Suppressor macrophage treated with lipopolysaccharide for 1 hour (primary cell): Measurements from ENCODE around the gene AQP3.
"Not testable (repeated sequence)": the region's sequence is repeated elsewhere in the genome, so short reads cannot be mapped to it uniquely, and the experiment has no call there.

Experiments
- DNase-seq, 3 donors: peaks; one replicate each; pipeline ENCODE4 v3.0.0-alpha.2; 2020 to 2022

Gene AQP3

DNA sequence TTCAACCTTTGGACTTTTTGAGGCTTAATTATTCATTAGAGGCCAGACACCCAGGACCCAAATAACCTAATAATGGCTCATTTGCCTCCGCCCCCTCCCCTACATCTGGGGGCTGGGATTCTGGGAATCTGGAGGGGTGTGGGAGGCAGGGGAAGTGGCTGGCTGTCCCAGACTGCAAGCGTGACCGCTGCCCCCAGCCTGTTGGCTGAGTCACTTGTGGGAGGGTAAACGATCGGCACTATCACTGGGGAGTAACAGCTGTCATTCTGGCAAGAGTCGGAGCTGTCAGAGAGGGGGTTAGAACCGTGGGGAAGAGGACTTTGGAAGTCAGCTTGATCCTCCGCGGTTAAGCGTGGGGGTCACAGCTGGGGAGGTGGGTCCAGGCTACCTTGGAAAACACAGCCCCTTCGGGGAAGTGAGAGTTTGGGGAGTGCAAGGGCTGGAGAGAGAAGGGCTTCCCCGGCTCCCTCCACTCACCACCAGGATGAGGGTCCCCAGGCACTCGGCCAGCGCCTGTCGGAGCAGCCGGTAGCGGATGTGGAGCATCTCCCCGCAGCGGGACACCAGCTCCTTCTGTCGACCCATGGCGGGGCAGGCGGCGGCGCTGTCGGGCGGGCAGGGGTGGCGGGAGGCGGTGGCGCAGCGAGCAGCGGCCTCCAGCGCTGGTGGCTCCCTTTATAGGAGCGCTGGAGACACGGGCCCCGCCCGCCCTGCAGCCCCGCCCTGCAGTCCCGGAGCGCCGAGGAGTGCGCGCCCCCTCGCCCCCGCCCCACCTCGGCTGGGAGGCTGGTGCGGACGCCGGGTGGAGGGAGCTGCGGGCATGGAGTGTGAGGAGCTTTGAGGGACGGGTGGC lies at the start of gene AQP3:
Gene AQP3, minus strand, starts transcription at position 648 of the 853 bp plus-strand sequence. Its CDS starts 63 bp downstream, at position 585.
- peak; percentile 85 to 89 (median 89) for DNase-seq

DNA sequence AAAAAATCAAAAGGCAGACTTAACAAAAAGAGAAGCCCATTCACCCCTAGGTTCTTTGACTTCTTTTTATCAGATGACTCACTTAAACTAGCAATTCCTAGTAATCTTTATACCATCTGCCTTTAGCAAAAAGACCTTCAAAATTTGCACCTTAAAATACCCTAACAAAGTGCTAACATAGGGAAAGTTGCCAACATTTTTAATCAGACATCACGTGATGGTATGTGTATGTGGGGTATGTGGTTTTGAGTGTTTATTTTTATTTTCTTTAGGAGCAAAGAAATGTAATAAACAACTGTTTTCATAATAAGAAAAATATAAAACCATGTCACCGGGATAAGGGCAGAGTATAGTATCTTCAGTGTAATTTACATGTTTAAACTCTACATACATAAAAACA lies 46.4 kb upstream of the AQP3 start:
- not testable (repeated sequence) for DNase-seq

DNA sequence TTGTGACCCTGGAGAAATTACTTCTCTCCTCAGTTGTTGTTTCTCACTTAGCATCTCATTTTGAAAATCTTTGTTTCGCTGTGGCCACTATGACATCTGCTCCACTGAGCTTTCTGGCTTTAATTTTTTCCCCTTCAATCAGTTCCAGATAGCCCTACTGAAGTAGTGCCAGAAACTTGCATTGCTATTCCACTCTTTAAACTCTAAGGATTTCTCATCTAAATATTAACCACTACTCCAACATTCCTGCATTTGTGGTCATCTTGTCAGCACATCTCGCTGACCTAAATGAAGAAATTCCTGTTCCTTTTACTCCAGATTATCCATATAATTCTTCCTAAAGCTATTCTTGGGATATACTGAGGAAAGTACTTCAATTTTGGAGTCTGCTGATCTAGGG lies 41.7 kb upstream of the AQP3 start:
- DNase-seq, result no peak

DNA sequence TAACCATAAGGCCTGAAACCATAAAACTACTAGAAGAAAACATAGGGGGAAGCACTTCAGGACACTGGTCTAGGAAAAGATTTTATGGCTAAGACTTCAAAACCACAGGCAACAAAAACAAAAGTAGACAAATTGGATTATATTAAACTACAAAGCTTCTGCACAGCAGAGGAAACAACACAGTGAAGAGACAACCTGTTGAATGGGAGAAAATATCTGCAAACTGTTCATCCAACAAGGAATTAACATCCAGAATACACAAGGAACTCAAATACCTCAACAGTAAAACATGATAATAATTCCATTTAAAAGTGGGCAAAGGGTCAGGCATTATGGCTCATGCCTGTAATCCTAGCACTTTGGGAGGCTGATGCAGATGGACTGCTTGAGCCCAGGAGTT lies 37.9 kb upstream of the AQP3 start:
- DNase-seq, result not testable (repeated sequence)

DNA sequence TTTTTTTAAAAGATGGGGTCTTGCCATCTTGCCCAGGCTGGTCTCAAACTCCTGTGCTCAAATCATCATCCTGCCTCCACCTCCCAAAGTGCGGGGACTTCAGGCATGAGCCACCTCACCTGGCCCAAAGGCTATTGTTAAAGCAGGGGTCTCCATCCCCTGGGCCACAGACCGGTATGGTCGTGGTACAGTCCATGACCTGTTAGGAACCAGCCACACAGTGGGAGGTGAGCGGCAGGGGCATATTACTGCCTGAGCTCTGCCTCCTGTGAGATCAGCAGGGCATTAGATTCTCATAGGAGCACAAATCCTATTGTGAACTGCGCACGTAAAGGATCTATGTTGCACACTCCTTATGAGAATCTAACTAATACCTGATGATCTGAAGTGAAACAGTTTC lies 33.6 kb upstream of the AQP3 start:
- no peak for DNase-seq

DNA sequence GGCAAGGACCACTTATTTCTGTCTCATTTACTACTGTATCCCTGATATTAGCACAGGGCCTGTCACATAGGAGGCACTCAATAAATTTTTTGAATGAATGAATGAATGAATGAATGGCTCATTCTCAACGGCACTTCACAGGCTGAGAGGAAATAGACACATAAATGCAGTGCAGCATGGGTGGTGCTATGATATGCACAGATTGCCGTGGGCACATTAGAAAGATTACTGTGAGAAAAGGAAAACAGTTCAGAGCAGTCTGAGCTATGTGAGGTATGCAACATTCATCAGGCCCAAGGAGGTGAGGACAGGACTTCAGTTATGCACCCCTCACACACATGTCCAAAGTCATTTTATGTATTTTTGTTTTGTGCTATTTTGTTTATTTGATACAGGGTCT lies 32.7 kb upstream of the AQP3 start:
- no peak for DNase-seq

DNA sequence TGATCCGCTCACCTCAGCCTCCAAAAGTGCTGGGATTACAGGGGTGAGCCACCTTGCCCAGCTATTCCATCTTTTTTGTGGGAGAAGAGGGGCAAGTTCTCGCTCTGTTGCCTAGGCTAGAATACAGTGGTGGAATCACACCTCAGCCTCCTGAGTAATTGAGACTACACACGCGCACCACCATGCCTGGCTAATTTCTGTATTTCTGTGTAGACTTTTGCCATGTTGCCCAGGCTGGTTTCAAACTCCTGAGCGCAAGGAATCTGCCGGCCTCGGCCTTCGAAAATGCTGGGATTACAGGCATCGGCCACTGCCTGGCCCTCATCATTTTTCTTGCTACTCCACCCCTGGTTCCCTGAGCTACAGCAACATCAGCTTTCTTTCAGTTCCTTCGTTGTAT lies 29.1 kb upstream of the AQP3 start:
- no peak for DNase-seq

DNA sequence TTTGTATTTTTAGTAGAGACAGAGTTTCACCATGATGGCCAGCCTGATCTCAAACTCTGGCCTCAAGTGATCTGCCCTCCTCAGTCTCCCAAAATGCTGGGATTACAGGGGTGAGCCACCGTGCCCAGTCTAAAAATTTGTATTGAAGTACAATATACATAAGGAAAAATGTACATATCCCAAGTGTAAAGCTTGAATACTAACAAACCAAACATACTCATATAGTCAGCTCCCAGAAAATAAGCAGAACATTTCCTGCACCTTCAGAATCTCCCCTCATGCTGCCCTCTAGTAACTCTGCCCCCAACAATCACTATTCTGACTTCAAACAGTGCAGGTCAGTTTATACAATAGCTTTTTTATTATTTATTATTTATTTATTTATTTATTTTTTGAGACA lies 28.0 kb upstream of the AQP3 start:
- DNase-seq, result no peak

DNA sequence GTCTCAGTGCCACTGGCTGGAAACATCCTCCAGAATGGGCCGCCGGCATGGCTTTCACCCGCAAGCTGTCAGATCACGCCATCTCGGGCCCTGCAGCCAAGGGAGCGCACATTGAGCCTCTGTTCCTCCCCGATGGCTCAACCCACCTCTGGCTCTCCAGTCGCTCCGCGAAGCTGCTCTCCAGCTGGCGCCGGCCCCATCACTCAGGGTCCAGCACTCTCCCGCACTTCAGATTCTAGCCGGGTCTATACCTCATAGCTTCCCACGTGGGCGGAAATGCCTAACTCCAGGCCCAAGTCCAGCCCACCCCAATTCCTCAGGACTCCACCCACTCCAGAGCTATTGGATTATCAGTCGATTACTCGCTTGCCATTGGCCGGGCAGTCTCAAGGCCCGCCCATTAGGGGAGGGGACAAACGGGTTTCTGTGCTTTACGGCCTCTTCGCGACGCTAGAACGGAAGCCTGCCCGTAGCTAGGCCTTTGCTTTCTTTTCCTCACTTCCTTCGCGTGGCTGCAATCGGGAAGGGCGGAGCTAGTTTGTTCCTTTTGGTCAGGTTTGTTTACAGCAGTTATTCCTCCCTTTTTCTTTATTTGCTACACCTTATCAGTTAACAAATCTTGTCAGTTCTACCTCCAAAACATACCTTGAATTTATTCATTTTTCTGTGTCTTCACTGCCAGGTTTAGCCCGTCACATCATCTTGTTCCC lies 26.4 kb upstream of the AQP3 start, which contains the start of gene NOL6:
Gene NOL6, minus strand, starts transcription at position 282 of the 710 bp plus-strand sequence. Its CDS starts 82 bp downstream, at position 200.
- peak; percentile 99 to 100 (median 99) for DNase-seq

DNA sequence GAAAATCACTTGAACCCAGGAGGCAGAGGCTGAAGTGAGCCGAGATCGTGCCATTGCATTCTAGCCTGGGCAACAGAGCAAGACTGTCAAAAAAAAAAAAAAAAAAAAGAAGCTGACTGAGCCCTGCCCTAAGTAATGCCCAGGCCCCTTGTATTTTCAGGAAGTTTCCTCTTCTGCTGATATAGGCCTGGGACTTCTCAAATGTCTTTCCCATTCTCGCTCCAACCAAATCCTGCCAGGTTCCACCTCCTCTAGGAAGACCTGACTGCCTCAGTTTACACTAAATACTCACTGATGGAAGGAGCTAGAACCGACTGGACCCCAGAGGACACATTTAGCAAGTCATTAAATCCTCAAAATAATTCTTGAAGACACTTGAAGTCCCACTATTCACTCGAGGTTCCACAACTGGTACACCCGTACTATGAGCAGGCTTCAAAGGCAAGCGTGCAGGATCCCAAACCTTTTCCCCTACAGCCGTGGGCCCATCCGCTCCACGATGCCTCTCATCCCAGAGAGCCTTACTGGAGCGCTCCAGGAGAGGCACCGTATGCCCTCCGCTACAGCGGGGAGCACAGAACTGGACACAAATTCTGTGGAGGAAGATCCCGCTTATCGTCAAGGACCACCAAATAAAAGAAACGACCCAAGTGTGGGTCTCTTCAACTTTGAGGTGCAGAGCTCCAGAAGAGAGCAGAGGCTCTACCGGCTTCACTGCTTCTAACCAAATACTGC lies 25.7 kb upstream of the AQP3 start:
- DNase-seq, result peak; percentile 36 to 44 (median 39)

DNA sequence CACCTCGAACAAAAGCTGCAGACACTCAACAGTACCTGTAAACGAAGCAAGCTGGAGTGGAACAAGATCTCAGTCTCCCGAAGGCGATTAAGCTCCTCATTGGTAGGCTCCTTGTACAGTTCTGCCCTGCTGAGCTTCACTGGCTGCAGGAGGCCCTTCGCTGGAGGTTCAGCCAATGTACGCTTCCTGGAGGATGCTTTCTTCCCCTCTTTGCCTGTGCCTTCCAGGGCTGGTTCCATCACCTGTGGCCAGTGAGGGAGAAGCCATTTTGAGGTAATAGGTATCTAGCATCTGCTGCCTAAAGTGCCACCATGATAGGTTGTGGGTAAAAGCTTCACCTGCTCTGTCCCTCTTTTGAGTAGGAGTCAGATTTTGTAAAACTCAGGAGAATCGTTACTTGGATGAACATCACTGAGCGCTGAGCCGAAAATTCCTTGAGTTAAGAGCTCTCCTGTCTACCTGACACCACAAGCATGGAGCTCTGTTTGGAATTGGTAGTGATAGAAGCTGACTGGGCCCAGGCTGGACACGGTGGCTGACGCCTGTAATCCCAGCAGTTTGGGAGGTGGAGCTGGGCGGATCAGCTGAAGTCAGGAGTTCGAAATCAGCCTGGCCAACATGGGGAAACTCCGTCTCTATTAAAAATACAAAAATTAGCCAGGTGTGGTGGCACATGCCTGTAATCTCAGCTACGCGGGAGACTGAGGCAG lies 24.9 kb upstream of the AQP3 start:
- no peak for DNase-seq

DNA sequence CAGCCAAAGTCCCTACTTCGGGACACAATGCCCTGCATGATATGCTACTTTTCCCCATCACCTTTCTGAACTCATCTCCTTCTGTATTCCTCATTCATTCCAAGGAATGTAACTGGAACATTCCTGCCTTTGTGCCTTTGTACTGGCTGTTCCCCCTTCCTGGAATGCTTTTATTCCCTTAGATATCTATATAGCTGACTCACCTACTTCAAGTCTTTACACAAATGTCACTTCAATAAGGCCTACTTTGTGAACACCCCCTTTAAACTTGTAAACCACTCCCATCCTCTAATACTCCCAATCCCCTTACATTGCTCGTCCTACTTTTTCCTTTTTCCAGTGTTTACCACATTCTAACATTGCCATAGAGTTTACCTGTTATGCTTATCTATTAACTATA lies 24.0 kb upstream of the AQP3 start:
- no peak for DNase-seq

DNA sequence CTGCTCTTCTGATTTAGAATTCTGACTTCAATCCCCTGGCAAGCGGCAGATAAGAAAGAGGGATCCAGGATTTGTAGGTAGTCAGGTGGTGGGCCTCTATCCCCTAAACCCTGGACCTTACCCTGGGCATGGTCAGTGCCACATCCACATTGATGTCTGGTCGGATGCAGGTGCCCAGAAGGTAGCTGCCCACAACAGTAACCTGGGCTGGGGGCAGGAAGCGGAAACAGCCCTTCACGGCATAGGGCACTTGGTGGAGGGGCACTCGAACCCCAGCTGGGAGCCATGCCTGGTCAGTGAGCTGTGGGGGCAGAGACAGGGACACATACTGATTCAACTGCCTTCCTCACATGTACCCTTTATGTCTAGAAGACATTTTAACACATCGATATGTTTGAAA lies 22.5 kb upstream of the AQP3 start:
- DNase-seq, result no peak

DNA sequence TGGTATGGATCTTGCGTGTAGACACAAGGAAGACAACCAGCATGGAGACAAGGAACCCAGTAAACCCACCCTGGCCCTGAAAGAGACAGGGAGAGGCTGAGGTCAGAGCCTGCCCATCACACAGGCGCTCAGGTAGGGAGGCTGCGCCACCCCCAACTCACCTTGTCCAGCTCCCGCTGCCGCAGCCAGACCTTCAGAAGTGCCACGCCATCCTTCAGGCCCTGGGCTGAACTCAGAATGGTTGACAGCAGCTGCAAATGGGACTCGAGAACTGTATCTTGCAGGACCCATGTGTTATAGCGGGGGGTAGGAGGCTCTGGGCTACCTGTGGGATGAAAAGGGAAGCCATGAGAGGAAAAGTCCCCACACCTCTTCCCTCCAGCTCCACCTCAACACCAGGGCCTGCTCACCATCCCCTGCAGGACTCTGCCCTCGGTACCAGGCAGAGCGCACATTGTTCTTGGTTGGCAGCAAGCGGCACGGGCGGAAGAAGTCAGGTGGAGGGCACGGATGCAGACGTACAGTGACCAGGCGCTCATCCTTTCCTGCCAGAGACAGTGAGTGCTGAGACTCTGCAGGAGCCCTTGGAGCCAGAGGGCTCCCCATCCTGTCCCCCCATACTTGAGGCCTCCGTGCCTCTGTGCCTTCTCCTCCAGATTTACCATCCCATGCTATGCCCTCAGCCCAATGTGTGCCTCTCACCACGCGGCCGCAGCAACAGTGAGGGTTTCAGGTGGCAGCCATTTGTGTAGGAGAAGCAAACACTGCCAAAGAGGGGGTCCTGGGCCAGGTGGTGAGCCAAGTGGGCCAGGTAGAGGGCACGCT lies 21.6 kb upstream of the AQP3 start:
- no peak for DNase-seq

DNA sequence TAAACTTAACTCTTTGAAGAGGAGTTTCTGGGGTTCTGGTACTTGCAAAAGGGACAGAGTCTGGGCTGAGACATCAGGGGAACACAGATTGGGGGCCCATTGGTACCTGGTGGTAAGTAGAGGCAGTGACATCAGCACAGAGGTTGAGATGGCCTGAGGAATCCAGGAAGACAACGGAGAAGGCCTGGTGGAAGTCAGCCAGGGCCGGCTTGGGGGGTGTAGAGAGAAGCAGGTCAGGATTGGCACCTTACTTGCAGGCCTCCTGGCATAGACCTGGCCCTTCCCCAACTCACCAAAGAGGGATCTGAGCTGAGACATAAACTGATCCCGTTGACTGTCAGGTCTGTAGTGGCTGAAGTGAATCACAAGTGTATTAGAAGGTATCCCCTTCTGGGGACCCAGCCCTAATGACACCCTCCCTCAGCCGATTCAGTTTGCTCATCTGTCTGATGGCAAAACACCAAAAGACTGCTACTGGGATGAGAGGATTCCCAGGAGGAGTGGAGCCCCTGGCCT lies 20.9 kb upstream of the AQP3 start:
- no peak for DNase-seq

DNA sequence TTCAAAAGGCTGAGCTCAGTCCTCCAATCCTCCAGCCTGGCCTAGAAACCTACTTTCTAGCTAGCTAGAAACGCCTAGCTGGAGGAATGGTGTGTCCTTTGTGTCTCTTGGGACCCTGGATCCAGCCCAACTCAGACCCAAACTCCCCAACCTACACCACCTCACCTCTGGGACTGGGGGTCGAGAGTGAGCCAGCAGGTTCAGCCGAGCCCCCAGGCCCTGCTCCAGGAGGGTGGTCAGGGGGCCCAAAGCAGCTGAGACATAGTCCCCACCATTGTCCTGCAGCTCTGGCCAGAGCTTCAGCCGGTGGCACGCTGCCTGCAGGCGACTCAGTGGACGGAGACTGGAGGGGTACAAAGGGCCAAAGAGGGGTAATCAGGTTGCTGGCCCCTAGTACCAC lies 20.1 kb upstream of the AQP3 start:
- DNase-seq, result no peak

DNA sequence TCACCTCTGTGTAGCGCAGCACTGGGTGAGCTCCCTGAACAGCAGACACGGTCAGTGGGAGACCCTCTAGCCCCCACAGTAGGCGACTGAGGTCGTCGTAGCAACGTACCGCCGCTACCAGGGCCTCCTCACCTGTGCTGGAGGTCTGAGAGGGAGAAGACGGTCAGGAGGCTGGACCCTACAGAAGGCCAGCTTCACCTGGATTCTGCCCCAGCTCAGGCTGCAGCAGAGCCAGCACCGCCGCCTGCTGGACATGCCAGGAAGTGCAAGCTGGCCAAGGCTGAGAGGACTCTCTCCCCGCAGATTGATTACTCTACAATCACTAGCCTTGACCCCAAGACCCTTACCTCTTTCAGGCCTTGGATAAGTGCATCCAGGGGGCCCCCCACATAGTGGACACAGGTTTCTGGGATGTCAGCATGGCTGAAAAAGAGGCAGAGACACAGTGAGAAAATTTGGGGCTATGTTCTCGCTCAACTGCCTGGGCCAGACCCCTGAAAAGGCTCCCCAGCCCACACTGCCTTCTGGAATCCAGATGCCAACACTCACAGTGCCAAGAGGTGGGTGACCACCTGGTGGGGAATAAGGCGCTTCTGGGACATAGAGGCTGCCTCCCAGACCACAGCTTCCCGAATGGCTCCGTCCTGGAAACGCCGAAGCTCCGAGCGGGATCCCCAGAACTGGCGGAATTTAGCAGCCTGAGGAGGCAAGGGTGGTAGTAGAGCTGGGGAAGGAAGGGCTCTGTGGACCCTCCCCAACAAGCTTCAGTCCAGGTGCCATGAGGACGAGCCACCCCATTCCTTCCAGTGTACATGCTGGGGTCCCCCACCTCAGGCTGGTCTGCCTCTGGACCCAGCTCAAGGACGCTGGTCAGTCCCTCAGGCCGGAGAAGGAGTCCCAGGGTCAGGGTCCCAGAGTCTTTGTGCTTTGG lies 19.4 kb upstream of the AQP3 start:
- peak; percentile 49 to 75 (median 61) for DNase-seq

DNA sequence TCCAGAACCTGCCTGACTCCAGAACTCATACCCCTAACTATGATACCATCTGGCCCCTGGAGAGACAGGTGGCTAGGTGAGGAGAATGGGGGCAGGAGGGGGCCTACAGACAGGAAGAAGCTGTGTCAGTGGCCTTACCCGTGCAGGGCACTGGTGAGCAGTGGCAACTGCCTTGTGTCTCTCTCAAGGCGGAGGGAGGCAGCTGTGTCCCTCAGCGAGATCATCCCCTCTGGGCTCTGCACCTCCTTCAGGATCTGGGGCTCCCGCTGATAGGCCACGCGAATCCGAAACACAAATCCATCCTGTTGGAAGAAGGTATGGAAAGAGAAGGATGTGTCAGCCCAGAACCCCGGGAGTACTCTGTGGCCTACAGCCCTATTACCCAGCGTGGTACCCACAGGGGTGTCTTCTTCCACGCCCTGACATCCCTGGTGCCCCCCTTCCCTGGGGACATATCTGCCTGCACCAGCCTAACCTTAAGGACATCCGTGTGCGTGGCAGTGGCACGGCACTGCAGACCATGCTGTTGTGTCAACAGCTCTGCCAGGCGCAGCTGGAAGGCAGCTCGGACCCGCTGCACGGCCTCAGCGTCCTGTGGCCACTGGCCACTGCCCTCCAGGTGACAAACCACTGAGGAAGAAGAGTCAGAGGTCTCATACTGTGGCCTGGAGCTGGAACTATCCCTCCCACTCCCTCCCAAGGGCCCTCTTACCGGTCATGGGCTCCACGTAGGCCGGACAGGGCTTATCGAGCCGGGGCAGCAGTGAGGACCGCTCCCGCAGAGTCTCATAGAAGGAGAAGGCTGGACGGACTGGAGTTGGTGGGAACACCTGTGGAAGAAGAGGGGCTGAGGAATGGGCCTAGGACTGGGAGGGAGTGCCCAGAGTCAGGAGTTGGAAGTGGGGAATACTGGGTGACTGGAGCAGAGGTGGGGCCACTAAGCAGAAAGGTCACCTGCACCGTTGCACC lies 18.5 kb upstream of the AQP3 start:
- no peak for DNase-seq

DNA sequence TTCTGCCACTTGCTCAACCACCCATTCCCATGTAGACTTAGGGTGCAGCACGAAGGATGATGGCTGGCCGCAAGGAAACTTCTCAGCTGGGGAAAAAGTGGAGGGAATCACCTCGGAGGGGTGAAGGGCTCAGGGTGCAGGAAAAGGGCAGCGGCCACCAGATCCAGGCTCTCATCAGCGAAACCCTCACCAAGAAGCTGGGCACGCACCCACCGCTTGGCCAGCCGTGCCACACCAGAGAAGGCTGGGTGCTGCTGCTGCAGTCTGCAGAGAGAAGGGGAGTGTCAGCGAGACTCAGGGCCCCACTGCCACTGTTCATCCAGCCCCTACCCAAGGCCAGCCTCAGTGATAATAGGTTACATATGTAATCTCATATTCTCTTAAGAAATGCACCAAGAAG lies 17.7 kb upstream of the AQP3 start:
- DNase-seq, result no peak
